Mucosa of descending colon (tissue), 3 donors: Measurements from ENCODE around the gene SCT. TPM values are rescaled to one million over a fixed set of nuclear protein-coding genes. Genes with fewer than 3 reads are reported as not detected.

Experiments used
- ATAC-seq: fragments of 200-7000 bp; cut with Tn5 transposase; one replicate; pipeline ENCODE4 v1.9.1; 2020; ENCODE audit warnings: mild to moderate bottlenecking, moderate library complexity
- DNase-seq, 3 donors: peaks; one replicate each; pipeline ENCODE4 v3.0.0-alpha.2; 2020
- H3K36me3 ChIP-seq: fragments of 200-600 bp; one replicate; pipeline ENCODE4 v1.8.0; 2021; ENCODE audit warnings: low read depth, mild to moderate bottlenecking
- H3K4me1 ChIP-seq: fragments of 200-600 bp; one replicate; pipeline ENCODE4 v1.8.0; 2021; ENCODE audit warnings: low read depth, mild to moderate bottlenecking
- H3K4me3 ChIP-seq: fragments of 200-600 bp; one replicate; pipeline ENCODE4 v1.8.0; 2021; ENCODE audit warnings: mild to moderate bottlenecking
- H3K9me3 ChIP-seq: fragments of 200-600 bp; one replicate; pipeline ENCODE4 v1.8.0; 2021; ENCODE audit warnings: mild to moderate bottlenecking
- CTCF ChIP-seq: fragments of 200-600 bp; IDR thresholded peaks from one replicate; pipeline ENCODE4 v1.8.0; 2022; ENCODE audit warnings: antibody characterized with exemption, mild to moderate bottlenecking
- intact Hi-C, 2 donors: fragments of 100-400 bp; cut with DNase I in 1 of 2; cut with micrococcal nuclease in 1 of 2; formaldehyde crosslinking; loops; one replicate each; pipeline versions ENCODE4 v1.11.0 to v1.11.1; 2022; cut with DNase I, micrococcal nuclease
- total RNA-seq, 3 donors: library from RNA; stranded (reverse); fragmentation: NEBNext Ultra II Directional in 2 of 3; extraction: Animal tissue kit (Norgen Biotek cat#: 25700) in 2 of 3; gene quantifications; one replicate each; pipeline versions ENCODE4 v1.2.1 to v1.2.4, GENCODE V29; 2021 to 2023
- donor health status: DM: no; HTN: no; CAD: no; lungs with moderate emphysema.
- donor health status: DM: no; HTN: no; CAD: no.
- donor health status: DM: no; HTN: yes; CAD: no.

SCT gene
- total RNA-seq, 3 donors from 2014 or later, result 1.0 TPM; not detected in 1

- Histone ChIP-seq H3K4me3 (no peak overlapping the region), H3K36me3 (peaks cover 9% of the 10 kb centered on the region), H3K9me3 (no peaks in the 10 kb centered on the region), H3K4me1 (peaks cover 29% of the 10 kb centered on the region)
- peak in 2 of 3 donors; percentile 38 to 63 for DNase-seq
- intact Hi-C loops, result no loop called here
- no peak for ATAC-seq
- TF ChIP-seq CTCF, result no peak
These were observed 15.7 kb downstream of the SCT start for GRCh38 chr11:611001-611996.

- no peaks in the 10 kb centered on the region for H3K9me3 ChIP-seq
- TF ChIP-seq CTCF, result no peak
- H3K4me1 ChIP-seq, result peaks cover 29% of the 10 kb centered on the region
- H3K36me3 ChIP-seq, result peaks cover 18% of the 10 kb centered on the region
- intact Hi-C loops, result no loop called here
- DNase-seq, result peak in 2 of 3 donors; percentile 24 to 45
- no peak for ATAC-seq
- H3K4me3 ChIP-seq, result no peak overlapping the region
These were observed 16.7 kb downstream of the SCT start for GRCh38 chr11:610146-610801.

- intact Hi-C loops, result no loop called here
- Histone ChIP-seq H3K4me1 (peaks cover 20% of the 10 kb centered on the region), H3K9me3 (no peaks in the 10 kb centered on the region), H3K4me3 (no peak overlapping the region), H3K36me3 (peaks cover 23% of the 10 kb centered on the region)
- no peak for TF ChIP-seq CTCF
- ATAC-seq (no peak), DNase-seq (peak in 2 of 3 donors; percentile 23 to 49)
These were observed 17.6 kb downstream of the SCT start for GRCh38 chr11:609341-609811.

GRCh38 chr11:608791-609251 is 18.2 kb downstream of the SCT start:
- Histone ChIP-seq H3K9me3 (no peaks in the 10 kb centered on the region), H3K4me3 (no peak overlapping the region), H3K4me1 (peaks cover 14% of the 10 kb centered on the region), H3K36me3 (peaks cover 23% of the 10 kb centered on the region)
- no peak for ATAC-seq
- DNase-seq, result peak in 2 of 3 donors; percentile 24 to 46
- intact Hi-C loops, result no loop called here
- TF ChIP-seq CTCF, result no peak

GRCh38 chr11:607971-608659 is 18.9 kb downstream of the SCT start:
- Histone ChIP-seq H3K9me3 (no peaks in the 10 kb centered on the region), H3K4me3 (no peak overlapping the region), H3K36me3 (peaks cover 23% of the 10 kb centered on the region), H3K4me1 (peaks cover 9% of the 10 kb centered on the region)
- peak in 2 of 3 donors; percentile 26 to 47 for DNase-seq
- no peak for ATAC-seq
- no peak for TF ChIP-seq CTCF
- intact Hi-C loops, result no loop called here
